ENCODE results near the gene MSN.

DNA sequence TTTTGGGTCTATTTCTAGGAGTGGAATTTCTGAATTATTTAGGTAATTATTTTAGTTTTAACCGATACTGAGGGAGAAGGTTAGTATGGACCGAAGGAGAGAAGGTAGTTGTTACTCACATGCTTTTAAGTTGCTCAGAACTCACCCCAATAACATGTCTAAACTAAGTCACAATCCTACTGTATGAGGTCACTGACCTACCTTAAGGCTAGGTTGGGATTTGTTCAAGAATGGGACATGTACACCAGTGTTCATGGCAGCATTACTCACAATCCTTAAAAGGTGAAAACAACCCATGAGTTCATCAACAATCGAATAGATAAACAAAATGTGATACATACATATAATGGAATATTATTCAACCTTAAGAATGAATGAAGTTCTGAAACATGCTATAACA, 90.5 kb downstream of the MSN start:
- TF ChIP-seq ZNF274 (IDR thresholded peaks at IDR 0.05; ENCODE audit: low read depth, low read length) (no peak), YY1 (IDR thresholded peaks at IDR 0.05; ENCODE audit: insufficient read depth, insufficient read length) (no peak), SUZ12 (IDR thresholded peaks at IDR 0.05; ENCODE audit: extremely low read depth, insufficient read depth, insufficient read length) (no peak)
